B cell (primary cell): ENCODE data around the gene MTG2. TPM values are rescaled to one million over a fixed set of nuclear protein-coding genes. Genes with fewer than 3 reads are reported as not detected.

Experiments
- ATAC-seq: fragments of 200-7000 bp; cut with Tn5 transposase; one replicate; pipeline ENCODE4 v1.10.0; 2021; ENCODE audit warnings: low read depth, mild to moderate bottlenecking, moderate number of reproducible peaks, moderate library complexity
- CTCF ChIA-PET: fragments of 350-600 bp; sonication (Branson Sonifier 250); formaldehyde crosslinking; loops from one replicate; lab custom pipeline; 2021; ENCODE audit warnings: antibody characterized with exemption, inconsistent platforms; lab: Charles Lee
- POLR2A ChIA-PET: fragments of 350-600 bp; sonication (Branson Sonifier 250); formaldehyde crosslinking; loops from one replicate; lab custom pipeline; 2021; ENCODE audit warnings: antibody characterized with exemption; lab: Charles Lee
- DNase-seq: peaks from one replicate; pipeline ENCODE4 v3.0.0; 2013
- H2AFZ ChIP-seq: 2 replicates; pipeline ENCODE4 v1.6.1; 2012; ENCODE audit warnings: mild to moderate bottlenecking, low read depth, low read length; ENCODE audit not compliant: insufficient read depth, poor library complexity, severe bottlenecking
- H3K27ac ChIP-seq, 2 donors: 1 replicate in 1 of 2; 2 replicates in 1 of 2; pipeline ENCODE4 v1.5.1; 2012 to 2013; ENCODE audit warnings: low read length in 2 of 2, mild to moderate bottlenecking in 2 of 2, moderate library complexity in 1 of 2
- H3K27me3 ChIP-seq, 4 experiments: fragments of 200-600 bp in 1 of 4; sonication (generic) in 1 of 4; replicated peaks in 1 of 4; 1 replicate in 2 of 4; 2 replicates in 2 of 4; pipeline versions ENCODE4 v1.6.1 to v1.7.0; 2013 to 2016; ENCODE audit warnings: low read length in 3 of 4, mild to moderate bottlenecking in 2 of 4, mixed read lengths in 1 of 4, moderate library complexity in 1 of 4; ENCODE audit not compliant: insufficient read depth in 4 of 4, control insufficient read depth in 3 of 4; ENCODE audit errors: control extremely low read depth in 1 of 4
- H3K36me3 ChIP-seq, 2 experiments: replicated peaks in 1 of 2; 1 replicate in 1 of 2; 2 replicates in 1 of 2; pipeline versions ENCODE4 v1.6.1 to v1.7.1; 2013; ENCODE audit warnings: low read length in 1 of 2; ENCODE audit not compliant: insufficient read depth in 2 of 2, control insufficient read depth in 1 of 2; ENCODE audit errors: control extremely low read depth in 1 of 2, extremely low read depth in 1 of 2
- H3K4me1 ChIP-seq, 2 donors: fragments of 200-600 bp in 1 of 2; sonication (generic) in 1 of 2; 1 replicate in 1 of 2; 2 replicates in 1 of 2; pipeline versions ENCODE4 v1.5.1 to v1.6.1; 2013 to 2017; ENCODE audit warnings: low read length in 2 of 2; ENCODE audit not compliant: control insufficient read depth in 2 of 2, insufficient read depth in 2 of 2
- H3K4me2 ChIP-seq: replicated peaks from 2 replicates; pipeline ENCODE3; 2012; ENCODE audit warnings: mild to moderate bottlenecking, low read depth, low read length; ENCODE audit not compliant: poor library complexity, severe bottlenecking
- H3K4me3 ChIP-seq, 5 experiments: fragments of 200-600 bp in 1 of 5; sonication (generic) in 1 of 5; 1 replicate in 3 of 5; 2 replicates in 2 of 5; pipeline versions ENCODE4 v1.5.1 to v1.7.0; 2011 to 2016; ENCODE audit warnings: low read length in 4 of 5, mild to moderate bottlenecking in 4 of 5, low read depth in 2 of 5, control low read depth in 1 of 5, moderate library complexity in 1 of 5; ENCODE audit not compliant: insufficient read depth in 1 of 5; ENCODE audit errors: control extremely low read depth in 1 of 5, extremely low read depth in 1 of 5
- H3K79me2 ChIP-seq: fragments of 200-600 bp; sonication (generic); one replicate; pipeline ENCODE4 v1.6.0; 2016; ENCODE audit warnings: low read length; ENCODE audit not compliant: control insufficient read depth, insufficient read depth
- H3K9ac ChIP-seq: fragments of 200-600 bp; sonication (generic); 2 replicates; pipeline ENCODE4 v1.6.1; 2017; ENCODE audit warnings: mild to moderate bottlenecking, low read length, moderate library complexity
- H3K9me3 ChIP-seq, 3 donors: one replicate each; pipeline versions ENCODE4 v1.6.1 to v1.7.1; 2013; ENCODE audit warnings: low read length in 2 of 3; ENCODE audit not compliant: control insufficient read depth in 2 of 3, insufficient read depth in 1 of 3; ENCODE audit errors: control extremely low read depth in 1 of 3
- H4K20me1 ChIP-seq: 2 replicates; pipeline ENCODE4 v1.6.0; 2012; ENCODE audit warnings: mild to moderate bottlenecking, low read length; ENCODE audit not compliant: insufficient read depth, control insufficient read depth, poor library complexity, severe bottlenecking
- H3K27ac Mint-ChIP-seq: one replicate; pipeline ENCODE4 v1.8.0; 2021; ENCODE audit warnings: mixed read lengths
- H3K27me3 Mint-ChIP-seq: one replicate; pipeline ENCODE4 v1.8.0; 2021; ENCODE audit warnings: mixed read lengths
- H3K4me1 Mint-ChIP-seq: one replicate; pipeline ENCODE4 v1.8.0; 2021; ENCODE audit warnings: mixed read lengths
- H3K4me3 Mint-ChIP-seq: one replicate; pipeline ENCODE4 v1.8.0; 2021; ENCODE audit warnings: mixed read lengths
- H3K9me3 Mint-ChIP-seq: one replicate; pipeline ENCODE4 v1.8.0; 2022; ENCODE audit warnings: mixed read lengths; ENCODE audit not compliant: insufficient read depth
- CTCF ChIP-seq: fragments of 200-600 bp; IDR thresholded peaks from one replicate; pipeline ENCODE4 v1.8.0; 2022; ENCODE audit warnings: antibody characterized with exemption, mild to moderate bottlenecking
- EZH2 ChIP-seq: IDR thresholded peaks from 2 replicates; pipeline ENCODE4 v1.6.1; 2012; ENCODE audit warnings: borderline replicate concordance, low read depth, mild to moderate bottlenecking, moderate library complexity, low read length; ENCODE audit not compliant: insufficient read depth, poor library complexity, severe bottlenecking
- WGBS: methylation state at CpG from one replicate; pipeline ENCODE4 v1.1.5; 2013; ENCODE audit warnings: missing lambda C conversion rate; ENCODE audit not compliant: insufficient coverage; 5-methylcytosine and 5-hydroxymethylcytosine counted together
- intact Hi-C: fragments of 100-400 bp; cut with micrococcal nuclease; formaldehyde crosslinking; loops from one replicate; pipeline ENCODE4 v1.10.0; 2022
- polyA plus RNA-seq: library from polyadenylated mRNA; depleted of rRNA; stranded (reverse); fragments of >200 nt; gene quantifications from 2 replicates; pipeline ENCODE4 v1.2.3, GENCODE V29; 2012
- total RNA-seq, 2 donors: library from RNA; stranded (reverse); fragments of 120-200 nt in 1 of 2; gene quantifications; 1 replicate in 1 of 2; 2 replicates in 1 of 2; pipeline versions ENCODE4 v1.2.3 to v1.2.4, GENCODE V29; 2013 to 2022

MTG2 gene
- total and polyA plus RNA-seq, 2 donors (not counting 1 experiment from before 2014, with no cell fraction given): 29.6 to 48.4 TPM

GRCh38 chr20:62237801-62238568 is 55.2 kb downstream of the MTG2 start, which contains the start of gene OSBPL2:
TSS of gene OSBPL2 (plus strand) at chr20:62238521. CDS start at chr20:62256185, 17,664 bp downstream.
- Histone ChIP-seq H3K36me3 (peaks cover 0 to 13% of the 10 kb centered on the region in 2 experiments), H3K4me3 (peak within 1 kb of the TSS; percentile 46 to 74 (median 60)), H3K27ac (peak within 1 kb of the TSS; percentile 43 to 83), H3K9me3 (peaks cover 0 to 19% (median 5%) of the 10 kb centered on the region in 3 donors), H3K27me3 (peaks cover 0 to 17% (median 1%) of the 10 kb centered on the region in 4 experiments), H4K20me1 (peaks cover 43% of the 10 kb centered on the region), H3K4me2 (peak within 1 kb of the TSS; percentile 95), H3K4me1 (peaks cover 17 to 22% of the 10 kb centered on the region in 2 donors), H3K9ac (peak within 1 kb of the TSS; percentile 74), H3K79me2 (peaks cover 58% of the 10 kb centered on the region), H2AFZ (peak within 1 kb of the TSS; percentile 81)
- intact Hi-C loops: loop anchor here (1.0 to 5.0 kb wide), 11 partner anchors 18 to 714 kb away; partner anchors contain the start of genes ADRM1, CABLES2, HRH3 and LSM14B
- Mint-ChIP-seq H3K4me3 (peak within 1 kb of the TSS; percentile 90), H3K9me3 (no peaks in the 10 kb centered on the region), H3K4me1 (peaks cover 30% of the 10 kb centered on the region), H3K27me3 (peaks cover 7% of the 10 kb centered on the region), H3K27ac (peak within 1 kb of the TSS; percentile 96)
- CTCF ChIA-PET: interaction anchor here (0.5 to 1.3 kb wide), 4 partner anchors 145 to 1733 kb away, joined by 3 to 4 read pairs (median 4); no protein-coding TSS in a partner anchor
- DNase-seq (peak; percentile 100), ATAC-seq (peak; percentile 98)
- POLR2A ChIA-PET: interaction anchor here (0.5 kb wide), 1 partner anchor 149 kb away, joined by 5 read pairs; the partner anchor contains the start of gene RPS21
- WGBS: under 1% methylated on average over 54 of the region's 55 CpGs
- TF ChIP-seq CTCF (no peak), EZH2 (no peak)
